ENCODE data around the gene MAP2K3. TPM values are rescaled to one million over a fixed set of nuclear protein-coding genes. Genes with fewer than 3 reads are reported as not detected.

The MAP2K3 gene
- total and polyA plus RNA-seq, 4 donors = 36.4 to 111 (median 76.7) TPM

GRCh38 chr17:21279582-21279981 lies 4.9 kb upstream of the MAP2K3 start:
- DNase-seq = no peak
- Histone ChIP-seq H3K4me3 (no peak overlapping the region), H3K9me3 (ENCODE audit: control insufficient read depth in 4 of 4, insufficient read depth in 3 of 4, low read length in 3 of 4) (no peaks in the 10 kb centered on the region), H3K27ac (ENCODE audit: low read depth in 1 of 2, low read length in 1 of 2) (no peak overlapping the region), H3K9ac (ENCODE audit: insufficient read depth in 1 of 2, low read length in 2 of 2) (no peak overlapping the region), H3K4me1 (ENCODE audit: control insufficient read depth in 5 of 5, insufficient read depth in 5 of 5, low read length in 5 of 5) (peaks cover 0 to 20% (median 8%) of the 10 kb centered on the region in 5 donors), H3K36me3 (ENCODE audit: control insufficient read depth in 4 of 4, insufficient read depth in 4 of 4, low read length in 4 of 4) (no peaks in the 10 kb centered on the region), H3K27me3 (ENCODE audit: control insufficient read depth in 3 of 3, insufficient read depth in 3 of 3, low read length in 2 of 3) (peaks cover 0 to 4% (median 0%) of the 10 kb centered on the region in 3 donors)
- no peak for TF ChIP-seq CTCF (IDR thresholded peaks at IDR 0.05; ENCODE audit: control extremely low read depth, extremely low read depth)
- WGBS, 2 donors = 84 to 85% methylated on average over 6 of the region's 6 CpGs
- ATAC-seq (ENCODE audit: insufficient read depth, low FRiP score) = no peak

- H3K27ac ChIP-seq (ENCODE audit: low read depth in 1 of 2, low read length in 1 of 2) = no peak overlapping the region
- H3K4me3 ChIP-seq = no peak overlapping the region
- ATAC-seq (ENCODE audit: insufficient read depth, low FRiP score) (peak; percentile 49), DNase-seq (peak; percentile 79 to 87 (median 81))
- H3K27me3 ChIP-seq (ENCODE audit: control insufficient read depth in 3 of 3, insufficient read depth in 3 of 3, low read length in 2 of 3) = peaks cover 0 to 4% (median 0%) of the 10 kb centered on the region in 3 donors
- TF ChIP-seq CTCF (IDR thresholded peaks at IDR 0.05; ENCODE audit: control extremely low read depth, extremely low read depth) = peak; percentile 99
- peaks cover 0 to 19% (median 2%) of the 10 kb centered on the region in 5 donors for H3K4me1 ChIP-seq (ENCODE audit: control insufficient read depth in 5 of 5, insufficient read depth in 5 of 5, low read length in 5 of 5)
- no peaks in the 10 kb centered on the region for H3K36me3 ChIP-seq (ENCODE audit: control insufficient read depth in 4 of 4, insufficient read depth in 4 of 4, low read length in 4 of 4)
- no peaks in the 10 kb centered on the region for H3K9me3 ChIP-seq (ENCODE audit: control insufficient read depth in 4 of 4, insufficient read depth in 3 of 4, low read length in 3 of 4)
- no peak overlapping the region for H3K9ac ChIP-seq (ENCODE audit: insufficient read depth in 1 of 2, low read length in 2 of 2)
- WGBS, 2 donors = 25 to 28% methylated on average over 10 of the region's 10 CpGs
These were observed 4.4 kb upstream of the MAP2K3 start for GRCh38 chr17:21280081-21280518.

GRCh38 chr17:21282231-21282630 lies 2.3 kb upstream of the MAP2K3 start:
- peak overlapping the region; percentile 5 to 54 for H3K27ac ChIP-seq (ENCODE audit: low read depth in 1 of 2, low read length in 1 of 2)
- 58 to 85% methylated on average over 5 of the region's 5 CpGs for WGBS, 2 donors

More at GRCh38 chr17:21282231-21282630, 2.3 kb upstream of the MAP2K3 start:
- no peak for TF ChIP-seq CTCF (IDR thresholded peaks at IDR 0.05; ENCODE audit: control extremely low read depth, extremely low read depth)
- peaks cover 0 to 4% (median 0%) of the 10 kb centered on the region in 3 donors for H3K27me3 ChIP-seq (ENCODE audit: control insufficient read depth in 3 of 3, insufficient read depth in 3 of 3, low read length in 2 of 3)
- H3K9me3 ChIP-seq (ENCODE audit: control insufficient read depth in 4 of 4, insufficient read depth in 3 of 4, low read length in 3 of 4) = no peaks in the 10 kb centered on the region
- no peaks in the 10 kb centered on the region for H3K36me3 ChIP-seq (ENCODE audit: control insufficient read depth in 4 of 4, insufficient read depth in 4 of 4, low read length in 4 of 4)
- H3K9ac ChIP-seq (ENCODE audit: insufficient read depth in 1 of 2, low read length in 2 of 2) = no peak overlapping the region
- H3K4me3 ChIP-seq = no peak overlapping the region
- DNase-seq = no peak
- peaks cover 4 to 29% (median 14%) of the 10 kb centered on the region in 5 donors for H3K4me1 ChIP-seq (ENCODE audit: control insufficient read depth in 5 of 5, insufficient read depth in 5 of 5, low read length in 5 of 5)
- no peak for ATAC-seq (ENCODE audit: insufficient read depth, low FRiP score)
